Measurements from ENCODE around the gene GOSR2. TPM values are rescaled to one million over a fixed set of nuclear protein-coding genes. Genes with fewer than 3 reads are reported as not detected.

Gene GOSR2
- total RNA-seq, 3 donors from 2014 or later (not counting 1 experiment from before 2014, with no cell fraction given): 55.7 to 66.7 (median 59.1) TPM

DNA sequence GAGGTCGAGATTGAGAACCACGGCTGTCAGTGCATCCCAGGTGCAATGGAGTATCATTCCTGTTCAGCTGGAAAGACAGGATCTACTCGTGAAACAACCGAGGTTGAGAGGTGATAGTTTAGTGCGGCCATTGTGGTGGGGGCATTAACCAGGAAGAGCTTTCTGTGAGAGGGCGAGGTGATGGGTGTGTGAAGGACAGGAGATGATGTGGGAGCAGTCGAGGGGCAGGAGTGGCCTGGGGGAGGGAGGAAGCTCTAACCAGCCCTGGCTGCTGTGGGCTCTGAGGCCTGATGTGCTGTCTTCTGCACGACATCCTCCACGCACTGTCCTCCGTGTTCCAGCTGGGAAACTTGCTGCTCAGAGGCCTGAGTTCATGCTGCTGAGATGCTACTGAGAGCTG, 22.0 kb downstream of the GOSR2 start:
- DNase-seq (no peak), ATAC-seq (peak in 1 of 3 donors; percentile 23)
- H3K4me3 Mint-ChIP-seq: peak overlapping the region; percentile 30
- Histone ChIP-seq H3K4me1 (ENCODE audit: control insufficient read depth, insufficient read depth, low read length) (peaks cover 34% of the 10 kb centered on the region), H3K9me3 (ENCODE audit: control insufficient read depth, insufficient read depth, low read length) (no peaks in the 10 kb centered on the region), H3K27me3 (ENCODE audit: control insufficient read depth, insufficient read depth, low read length) (no peaks in the 10 kb centered on the region), H3K36me3 (ENCODE audit: control insufficient read depth, insufficient read depth, low read length) (peaks cover 10% of the 10 kb centered on the region), H3K27ac (ENCODE audit: low read length) (no peak overlapping the region), H3K4me3 (ENCODE audit: low read length) (no peak overlapping the region)
- H3K27me3 Mint-ChIP-seq (ENCODE audit: low read depth in 2 of 2): no peaks in the 10 kb centered on the region
- no peaks in the 10 kb centered on the region for H3K9me3 Mint-ChIP-seq
- TF ChIP-seq CTCF (IDR thresholded peaks at IDR 0.05): no peak
- no peaks in the 10 kb centered on the region for H3K36me3 Mint-ChIP-seq
- intact Hi-C loops (cut with micrococcal nuclease): loop anchor here (10.0 kb wide), 1 partner anchor 670 kb away; no protein-coding TSS in a partner anchor
- WGBS (ENCODE audit: insufficient coverage): 61% methylated on average over 10 of the region's 10 CpGs
- H3K27ac Mint-ChIP-seq: no peak overlapping the region
- peaks cover 22 to 32% of the 10 kb centered on the region in 2 donors for H3K4me1 Mint-ChIP-seq

GRCh38 chr17:46947216-46947615, 24.3 kb downstream of the GOSR2 start:
- intact Hi-C loops (cut with micrococcal nuclease): loop anchor here (10.0 kb wide), 1 partner anchor 668 kb away; no protein-coding TSS in a partner anchor
- Histone ChIP-seq H3K36me3 (ENCODE audit: control insufficient read depth, insufficient read depth, low read length) (no peaks in the 10 kb centered on the region), H3K27me3 (ENCODE audit: control insufficient read depth, insufficient read depth, low read length) (no peaks in the 10 kb centered on the region), H3K27ac (ENCODE audit: low read length) (no peak overlapping the region), H3K4me1 (ENCODE audit: control insufficient read depth, insufficient read depth, low read length) (peaks cover 34% of the 10 kb centered on the region), H3K9me3 (ENCODE audit: control insufficient read depth, insufficient read depth, low read length) (no peaks in the 10 kb centered on the region), H3K4me3 (ENCODE audit: low read length) (no peak overlapping the region)
- Mint-ChIP-seq H3K27ac (no peak overlapping the region), H3K4me3 (no peak overlapping the region), H3K9me3 (no peaks in the 10 kb centered on the region), H3K4me1 (peaks cover 25 to 32% of the 10 kb centered on the region in 2 donors), H3K27me3 (ENCODE audit: low read depth in 2 of 2) (peaks cover 0 to 2% of the 10 kb centered on the region in 2 donors), H3K36me3 (no peaks in the 10 kb centered on the region)
- no peak for TF ChIP-seq CTCF (IDR thresholded peaks at IDR 0.05)
- ATAC-seq (no peak), DNase-seq (no peak)
- 39% methylated on average over 2 of the region's 3 CpGs for WGBS (ENCODE audit: insufficient coverage)

GRCh38 chr17:46948544-46948943, 25.6 kb downstream of the GOSR2 start:
- no peak for TF ChIP-seq CTCF (IDR thresholded peaks at IDR 0.05)
- Mint-ChIP-seq H3K4me3 (no peak overlapping the region), H3K27ac (no peak overlapping the region), H3K36me3 (no peaks in the 10 kb centered on the region), H3K4me1 (peaks cover 24 to 25% of the 10 kb centered on the region in 2 donors), H3K27me3 (ENCODE audit: low read depth in 2 of 2) (peaks cover 0 to 8% of the 10 kb centered on the region in 2 donors), H3K9me3 (no peaks in the 10 kb centered on the region)
- H3K36me3 ChIP-seq (ENCODE audit: control insufficient read depth, insufficient read depth, low read length): no peaks in the 10 kb centered on the region
- peaks cover 24% of the 10 kb centered on the region for H3K4me1 ChIP-seq (ENCODE audit: control insufficient read depth, insufficient read depth, low read length)
- no peak overlapping the region for H3K4me3 ChIP-seq (ENCODE audit: low read length)
- no peaks in the 10 kb centered on the region for H3K27me3 ChIP-seq (ENCODE audit: control insufficient read depth, insufficient read depth, low read length)
- no peak overlapping the region for H3K27ac ChIP-seq (ENCODE audit: low read length)
- intact Hi-C loops (cut with micrococcal nuclease): loop anchor here (10.0 kb wide), 1 partner anchor 666 kb away; no protein-coding TSS in a partner anchor
- WGBS (ENCODE audit: insufficient coverage): 95% methylated on average over 5 of the region's 5 CpGs
- no peaks in the 10 kb centered on the region for H3K9me3 ChIP-seq (ENCODE audit: control insufficient read depth, insufficient read depth, low read length)
- ATAC-seq: no peak
- DNase-seq: no peak

Measured in natural killer cell (primary cell).